MM.1S (cell line): ENCODE results near the gene TFCP2L1.

Experiments
- DNase-seq: peaks from one replicate; pipeline ENCODE4 v3.0.0-alpha.2; 2015
- H2AFZ ChIP-seq: fragments of 300-600 bp; sonication (generic); 2 replicates; pipeline ENCODE4 v1.6.0; 2016; ENCODE audit warnings: antibody characterized with exemption, low read length
- H3F3A ChIP-seq: fragments of 300-600 bp; sonication (generic); 2 replicates; pipeline ENCODE4 v1.6.1; 2016; ENCODE audit warnings: mild to moderate bottlenecking, antibody characterized with exemption, low read length, moderate library complexity, mixed read lengths; ENCODE audit not compliant: insufficient read depth
- H3K27ac ChIP-seq: fragments of 300-600 bp; sonication (generic); 2 replicates; pipeline ENCODE4 v1.5.1; 2016; ENCODE audit warnings: mild to moderate bottlenecking, low read length
- H3K27me3 ChIP-seq: fragments of 300-600 bp; sonication (generic); replicated peaks from 2 replicates; pipeline ENCODE4 v1.6.0; 2016; ENCODE audit warnings: low read length; ENCODE audit not compliant: insufficient read depth
- H3K36me3 ChIP-seq: fragments of 300-600 bp; sonication (generic); replicated peaks from 2 replicates; pipeline ENCODE4 v1.6.1; 2016; ENCODE audit warnings: mild to moderate bottlenecking, low read length, mixed read lengths; ENCODE audit not compliant: insufficient read depth
- H3K4me1 ChIP-seq: fragments of 300-600 bp; sonication (generic); 2 replicates; pipeline ENCODE4 v1.6.1; 2016; ENCODE audit warnings: low read length, mixed read lengths
- H3K4me2 ChIP-seq: fragments of 300-600 bp; sonication (generic); 2 replicates; pipeline ENCODE4 v1.6.0; 2016; ENCODE audit warnings: low read depth, low read length
- H3K4me3 ChIP-seq: fragments of 300-600 bp; sonication (generic); 2 replicates; pipeline ENCODE4 v1.5.1; 2016; ENCODE audit warnings: low read length, mixed read lengths
- H3K79me2 ChIP-seq: fragments of 300-600 bp; sonication (generic); 2 replicates; pipeline ENCODE4 v1.6.1; 2016; ENCODE audit warnings: mixed run types, low read length, mixed read lengths
- H3K9ac ChIP-seq: fragments of 300-600 bp; sonication (generic); 2 replicates; pipeline ENCODE4 v1.6.1; 2016; ENCODE audit warnings: low read length, mixed read lengths
- H3K9me2 ChIP-seq: fragments of 300-600 bp; sonication (generic); replicated peaks from 2 replicates; pipeline ENCODE4 v1.6.1; 2016; ENCODE audit warnings: mild to moderate bottlenecking, low read length, mixed read lengths; ENCODE audit not compliant: insufficient read depth
- H3K9me3 ChIP-seq: fragments of 300-600 bp; sonication (generic); replicated peaks from 2 replicates; pipeline ENCODE4 v1.6.1; 2016; ENCODE audit warnings: mild to moderate bottlenecking, low read length, mixed read lengths; ENCODE audit not compliant: insufficient read depth
- H4K20me1 ChIP-seq: fragments of 300-600 bp; sonication (generic); 2 replicates; pipeline ENCODE4 v1.6.1; 2016; ENCODE audit warnings: mild to moderate bottlenecking, low read length, moderate library complexity, mixed read lengths; ENCODE audit not compliant: insufficient read depth
- EZH2 ChIP-seq: fragments of 300-600 bp; sonication (generic); optimal IDR thresholded peaks from 2 replicates; pipeline ENCODE3; 2017; ENCODE audit warnings: low read depth, mild to moderate bottlenecking, antibody characterized with exemption, low read length, mixed read lengths
- EZH2phosphoT487 ChIP-seq: fragments of 300-600 bp; sonication (generic); IDR thresholded peaks from 2 replicates; pipeline ENCODE4 v1.6.1; 2018; ENCODE audit warnings: antibody characterized with exemption, low read length
- TF ChIP-seq, protein P1 (sequence below): fragments of 300-600 bp; sonication (generic); IDR thresholded peaks from 2 replicates; pipeline ENCODE4 v1.5.1; 2016; ENCODE audit warnings: antibody characterized with exemption, low read length, mixed read lengths

TFCP2L1 gene

DNA sequence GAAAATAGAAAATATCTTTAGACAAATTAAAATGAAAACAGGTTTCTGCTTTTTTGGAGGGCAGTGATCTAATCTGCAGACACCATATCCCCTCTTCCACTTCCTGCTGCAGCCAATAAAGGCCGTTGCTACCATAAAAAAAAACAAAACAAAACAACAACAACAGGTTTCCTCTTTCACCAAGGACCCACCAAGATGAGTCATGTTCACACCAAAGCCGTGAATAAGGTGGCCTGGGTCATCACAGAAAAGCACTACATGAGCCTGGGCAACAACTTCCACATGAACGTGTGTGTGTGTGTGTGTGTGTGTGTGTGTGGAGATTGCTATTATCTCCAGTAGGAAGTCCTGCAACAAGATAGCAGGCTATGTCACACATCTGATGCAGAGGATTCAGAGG, 24.8 kb upstream of the TFCP2L1 start:
- H3F3A ChIP-seq, result no peaks in the 10 kb centered on the region
- H3K27me3 ChIP-seq, result no peaks in the 10 kb centered on the region
- no peaks in the 10 kb centered on the region for H3K79me2 ChIP-seq
- H3K9ac ChIP-seq, result no peak overlapping the region
- H3K36me3 ChIP-seq, result no peaks in the 10 kb centered on the region
- H3K27ac ChIP-seq, result no peak overlapping the region
- H4K20me1 ChIP-seq, result no peaks in the 10 kb centered on the region
- no peak overlapping the region for H3K4me3 ChIP-seq
- H2AFZ ChIP-seq, result no peak overlapping the region
- no peak for DNase-seq
- TF ChIP-seq, protein P1, sequence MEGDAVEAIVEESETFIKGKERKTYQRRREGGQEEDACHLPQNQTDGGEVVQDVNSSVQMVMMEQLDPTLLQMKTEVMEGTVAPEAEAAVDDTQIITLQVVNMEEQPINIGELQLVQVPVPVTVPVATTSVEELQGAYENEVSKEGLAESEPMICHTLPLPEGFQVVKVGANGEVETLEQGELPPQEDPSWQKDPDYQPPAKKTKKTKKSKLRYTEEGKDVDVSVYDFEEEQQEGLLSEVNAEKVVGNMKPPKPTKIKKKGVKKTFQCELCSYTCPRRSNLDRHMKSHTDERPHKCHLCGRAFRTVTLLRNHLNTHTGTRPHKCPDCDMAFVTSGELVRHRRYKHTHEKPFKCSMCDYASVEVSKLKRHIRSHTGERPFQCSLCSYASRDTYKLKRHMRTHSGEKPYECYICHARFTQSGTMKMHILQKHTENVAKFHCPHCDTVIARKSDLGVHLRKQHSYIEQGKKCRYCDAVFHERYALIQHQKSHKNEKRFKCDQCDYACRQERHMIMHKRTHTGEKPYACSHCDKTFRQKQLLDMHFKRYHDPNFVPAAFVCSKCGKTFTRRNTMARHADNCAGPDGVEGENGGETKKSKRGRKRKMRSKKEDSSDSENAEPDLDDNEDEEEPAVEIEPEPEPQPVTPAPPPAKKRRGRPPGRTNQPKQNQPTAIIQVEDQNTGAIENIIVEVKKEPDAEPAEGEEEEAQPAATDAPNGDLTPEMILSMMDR, result no peak
- TF ChIP-seq EZH2phosphoT487 (no peak), EZH2 (no peak)
- no peak overlapping the region for H3K4me2 ChIP-seq
- H3K9me2 ChIP-seq, result 0 out of 2 replicates have a peak, but pooled peaks cover 3% of the 10 kb centered on the region
- H3K9me3 ChIP-seq, result no peaks in the 10 kb centered on the region
- no peaks in the 10 kb centered on the region for H3K4me1 ChIP-seq

DNA sequence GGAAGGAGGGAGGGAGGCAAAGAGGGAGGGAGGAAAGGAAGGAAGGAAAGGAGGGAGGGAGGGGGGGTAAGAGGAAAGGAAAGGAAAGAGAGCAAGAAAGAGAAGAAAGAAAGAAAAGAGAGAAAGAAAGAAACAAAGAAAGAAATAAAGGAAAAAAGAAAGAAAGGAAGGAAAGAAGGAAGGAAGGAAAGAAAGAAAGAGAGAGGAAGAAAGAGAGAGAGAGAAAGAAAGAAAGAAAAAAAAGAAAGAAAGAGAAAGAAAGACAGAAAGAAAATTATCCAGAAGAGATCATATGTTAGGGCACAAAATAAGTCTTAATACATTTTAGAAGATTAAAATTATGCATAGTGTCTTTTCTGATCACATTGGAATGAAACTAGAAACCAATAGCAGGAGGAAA, 24.3 kb upstream of the TFCP2L1 start:
- no peak overlapping the region for H3K4me3 ChIP-seq
- H3K36me3 ChIP-seq, result no peaks in the 10 kb centered on the region
- H4K20me1 ChIP-seq, result no peaks in the 10 kb centered on the region
- no peak overlapping the region for H3K27ac ChIP-seq
- 0 out of 2 replicates have a peak, but pooled peaks cover 3% of the 10 kb centered on the region for H3K9me2 ChIP-seq
- no peaks in the 10 kb centered on the region for H3K9me3 ChIP-seq
- H3K4me2 ChIP-seq, result no peak overlapping the region
- no peaks in the 10 kb centered on the region for H3K4me1 ChIP-seq
- H3F3A ChIP-seq, result no peaks in the 10 kb centered on the region
- no peak overlapping the region for H2AFZ ChIP-seq
- TF ChIP-seq EZH2 (no peak), EZH2phosphoT487 (no peak)
- TF ChIP-seq, protein P1, result no peak
- no peaks in the 10 kb centered on the region for H3K79me2 ChIP-seq
- no peaks in the 10 kb centered on the region for H3K27me3 ChIP-seq
- no peak overlapping the region for H3K9ac ChIP-seq
- DNase-seq, result no peak

DNA sequence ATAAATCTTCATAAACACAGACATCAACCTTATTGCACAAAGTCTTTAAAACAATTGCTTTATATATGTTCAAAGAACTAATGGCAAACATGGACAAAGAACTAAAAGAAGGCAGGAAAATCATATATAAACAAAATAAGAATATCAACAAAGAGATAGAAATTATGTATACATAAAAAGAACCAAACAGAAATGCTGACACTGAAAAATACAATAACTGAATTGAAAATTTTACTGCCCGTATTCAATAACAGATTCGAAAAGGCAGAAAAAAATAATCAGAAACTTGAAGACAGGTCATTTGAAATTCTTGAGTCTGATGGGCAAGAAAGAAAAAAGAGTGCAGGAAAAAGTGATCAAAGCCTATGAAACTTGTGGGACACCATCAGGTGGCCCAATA, 22.0 kb upstream of the TFCP2L1 start:
- Histone ChIP-seq H3F3A (no peaks in the 10 kb centered on the region), H3K4me1 (no peaks in the 10 kb centered on the region), H4K20me1 (no peaks in the 10 kb centered on the region), H3K4me3 (no peak overlapping the region), H3K36me3 (no peaks in the 10 kb centered on the region), H3K27ac (no peak overlapping the region), H3K79me2 (no peaks in the 10 kb centered on the region), H3K9me3 (no peaks in the 10 kb centered on the region), H3K4me2 (no peak overlapping the region), H3K9me2 (0 out of 2 replicates have a peak, but pooled peaks cover 3% of the 10 kb centered on the region), H3K9ac (no peak overlapping the region), H2AFZ (no peak overlapping the region), H3K27me3 (no peaks in the 10 kb centered on the region)
- no peak for DNase-seq
- no peak for TF ChIP-seq EZH2phosphoT487
- TF ChIP-seq, protein P1, result no peak
- TF ChIP-seq EZH2, result no peak
